ENCODE results near the gene CYBA. TPM values are rescaled to one million over a fixed set of nuclear protein-coding genes. Genes with fewer than 3 reads are reported as not detected.

CYBA gene
- total RNA-seq, 2 experiments from 2014 or later: 461 to 494 TPM

DNA sequence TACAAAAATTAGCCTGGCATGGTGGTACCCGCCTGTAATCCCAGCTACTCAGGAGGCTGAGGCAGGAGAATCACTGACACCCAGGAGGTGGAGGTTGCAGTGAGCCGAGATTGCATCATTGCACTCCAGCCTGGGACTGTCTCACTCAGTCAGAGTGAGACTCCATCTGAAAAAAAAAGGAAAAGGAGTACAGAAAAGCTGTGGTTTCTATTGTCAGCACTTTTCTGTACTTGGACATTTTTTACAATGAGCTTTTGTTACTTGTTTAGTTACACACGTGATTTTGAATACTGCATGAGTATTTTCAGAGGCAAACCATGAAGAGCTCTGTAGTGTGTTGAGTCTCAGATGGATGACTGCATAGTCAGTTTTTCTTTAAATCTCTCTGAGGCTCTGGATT is 54.4 kb downstream of the CYBA start:
- no peak overlapping the region for H3K4me3 Mint-ChIP-seq
- H3K9me3 Mint-ChIP-seq (ENCODE audit: low read depth): no peaks in the 10 kb centered on the region
- ATAC-seq (no peak), DNase-seq (no peak)
- no peaks in the 10 kb centered on the region for H3K27me3 Mint-ChIP-seq
- H3K4me1 Mint-ChIP-seq: peaks cover 17% of the 10 kb centered on the region
- H3K27ac Mint-ChIP-seq: no peak overlapping the region
- peaks cover 33% of the 10 kb centered on the region for H3K36me3 Mint-ChIP-seq
- CTCF ChIA-PET: no interaction called here

DNA sequence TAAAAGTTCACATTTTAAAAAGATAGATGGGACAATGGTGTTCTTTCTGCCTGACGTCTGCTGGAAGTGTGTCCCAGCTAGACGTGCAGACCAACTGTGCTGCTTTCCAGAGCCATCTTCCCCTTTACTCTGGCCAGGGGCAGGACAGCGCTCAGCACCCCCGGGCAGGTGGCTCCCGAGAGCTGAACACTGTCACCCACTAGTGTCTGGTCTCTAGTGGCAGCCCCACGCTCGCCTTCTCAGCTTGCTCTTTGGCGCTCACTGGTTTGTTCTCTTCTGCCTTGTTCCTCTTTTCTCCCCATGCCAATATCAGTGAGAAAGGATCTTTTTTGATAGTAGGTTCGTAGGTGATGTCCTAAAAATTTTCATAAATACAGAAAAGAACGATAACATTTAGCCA is 54.9 kb downstream of the CYBA start:
- CTCF ChIA-PET: interaction anchor here (0.7 to 1.2 kb wide), 2 partner anchors 11 to 188 kb away, joined by 3 read pairs; no protein-coding TSS in a partner anchor
- no peaks in the 10 kb centered on the region for H3K27me3 Mint-ChIP-seq
- no peak overlapping the region for H3K4me3 Mint-ChIP-seq
- no peak for ATAC-seq
- H3K27ac Mint-ChIP-seq: no peak overlapping the region
- peaks cover 18% of the 10 kb centered on the region for H3K4me1 Mint-ChIP-seq
- DNase-seq: no peak
- peaks cover 31% of the 10 kb centered on the region for H3K36me3 Mint-ChIP-seq
- H3K9me3 Mint-ChIP-seq (ENCODE audit: low read depth): no peaks in the 10 kb centered on the region

DNA sequence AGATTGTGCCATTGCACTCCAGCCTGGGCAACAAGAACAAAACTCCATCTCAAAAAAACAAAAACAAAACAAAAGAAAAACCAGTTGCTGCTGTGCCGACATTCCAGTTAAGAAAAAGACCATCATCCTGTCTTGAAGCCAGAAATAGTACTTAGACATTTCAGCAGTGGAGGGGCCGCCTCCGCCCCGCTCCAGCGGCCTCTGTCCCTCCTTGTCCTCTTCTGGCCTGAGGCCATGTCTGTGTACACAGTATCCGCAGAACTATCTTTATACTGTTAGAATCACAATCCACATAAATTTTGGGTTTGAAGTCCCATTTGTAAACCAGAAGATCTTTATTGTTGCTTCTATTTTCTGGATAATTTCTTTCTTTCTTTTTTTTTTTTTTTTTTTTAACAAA is 55.8 kb downstream of the CYBA start:
- CTCF ChIA-PET: interaction anchor here (0.7 to 1.2 kb wide), 2 partner anchors 10 to 189 kb away, joined by 3 read pairs; no protein-coding TSS in a partner anchor
- peaks cover 32% of the 10 kb centered on the region for H3K36me3 Mint-ChIP-seq
- DNase-seq (no peak), ATAC-seq (no peak)
- peaks cover 19% of the 10 kb centered on the region for H3K4me1 Mint-ChIP-seq
- H3K9me3 Mint-ChIP-seq (ENCODE audit: low read depth): no peaks in the 10 kb centered on the region
- H3K27me3 Mint-ChIP-seq: no peaks in the 10 kb centered on the region
- no peak overlapping the region for H3K4me3 Mint-ChIP-seq
- no peak overlapping the region for H3K27ac Mint-ChIP-seq

DNA sequence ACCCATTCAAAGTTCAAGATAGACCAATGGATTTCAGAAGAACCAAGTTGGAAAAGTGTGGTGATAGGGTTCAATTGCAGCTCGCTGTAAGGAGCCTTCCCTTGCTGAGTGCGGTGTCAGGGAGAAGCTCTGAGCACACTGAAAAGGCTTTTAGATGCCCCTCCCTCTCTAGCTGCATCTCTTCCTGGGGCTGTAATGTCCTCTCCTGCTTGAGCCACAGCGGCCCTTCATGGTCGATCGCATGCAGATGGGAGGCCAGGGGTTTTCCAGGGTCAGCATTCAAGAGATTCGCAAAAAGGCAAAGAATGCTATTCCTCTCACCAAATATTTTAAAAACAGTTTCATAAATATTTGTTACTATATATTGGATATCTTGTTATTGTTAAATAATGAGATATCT is 56.9 kb downstream of the CYBA start:
- H3K4me1 Mint-ChIP-seq: peaks cover 26% of the 10 kb centered on the region
- ATAC-seq: no peak
- H3K36me3 Mint-ChIP-seq: peaks cover 35% of the 10 kb centered on the region
- H3K4me3 Mint-ChIP-seq: no peak overlapping the region
- no peak for DNase-seq
- no peaks in the 10 kb centered on the region for H3K27me3 Mint-ChIP-seq
- no peak overlapping the region for H3K27ac Mint-ChIP-seq
- no peaks in the 10 kb centered on the region for H3K9me3 Mint-ChIP-seq (ENCODE audit: low read depth)
- CTCF ChIA-PET: no interaction called here

DNA sequence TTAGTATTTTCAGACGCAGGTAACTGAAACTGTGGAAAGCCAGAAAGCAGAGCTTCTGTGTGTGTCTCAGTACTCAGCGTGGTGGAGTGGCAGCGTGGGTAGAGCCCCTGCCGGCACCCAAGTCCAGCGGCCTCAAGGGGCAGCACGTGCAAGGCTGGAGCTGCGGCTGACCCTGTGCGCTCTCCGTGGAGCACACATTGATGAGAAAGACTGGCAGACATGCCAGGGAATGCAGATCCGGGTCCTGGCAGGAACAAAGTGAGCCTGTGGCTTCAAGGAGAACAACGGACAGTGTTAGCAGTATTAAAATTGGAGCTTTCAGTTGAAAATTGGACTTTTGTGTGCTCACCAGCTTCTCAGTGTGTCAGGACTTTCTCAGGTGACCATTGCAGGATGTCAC is 57.4 kb downstream of the CYBA start:
- CTCF ChIA-PET: no interaction called here
- Mint-ChIP-seq H3K36me3 (peaks cover 39% of the 10 kb centered on the region), H3K27ac (no peak overlapping the region)

More for the DNA sequence above, 57.4 kb downstream of the CYBA start:
- no peak overlapping the region for H3K4me3 Mint-ChIP-seq
- ATAC-seq (no peak), DNase-seq (no peak)
- H3K4me1 Mint-ChIP-seq: peaks cover 30% of the 10 kb centered on the region
- H3K27me3 Mint-ChIP-seq: no peaks in the 10 kb centered on the region
- H3K9me3 Mint-ChIP-seq (ENCODE audit: low read depth): no peaks in the 10 kb centered on the region

Other genes starting within 250 kb of the CYBA start
- 10 to 100 TPM; 15.1 to 21.0 TPM for gene ZFPM1, start 197.8 kb downstream of the CYBA start, total RNA-seq
- gene ZC3H18, start 80.7 kb downstream of the CYBA start, total RNA-seq: 10 to 100 TPM; 88.1 to 93.9 TPM
- gene IL17C, start 12.5 kb downstream of the CYBA start, total RNA-seq: under 1 TPM in 1 of 2 experiments, not detected in 1; 0.29 TPM
- 100 to 1,000 TPM; 112 to 134 TPM for gene MVD, start 12.0 kb upstream of the CYBA start, total RNA-seq
- 10 to 100 TPM in 1 of 2 experiments, 1 to 10 TPM in 1; 5.6 to 14.1 TPM for gene SNAI3, start 35.5 kb upstream of the CYBA start, total RNA-seq
- gene RNF166, start 55.4 kb upstream of the CYBA start, total RNA-seq: 100 to 1,000 TPM; 124 to 174 TPM
- 10 to 100 TPM; 31.1 to 40.0 TPM for gene CTU2, start 55.5 kb upstream of the CYBA start, total RNA-seq
- 100 to 1,000 TPM; 269 to 347 TPM for gene PIEZO1, start 134.2 kb upstream of the CYBA start, total RNA-seq
- 100 to 1,000 TPM; 124 to 191 TPM for gene CDT1, start 152.7 kb upstream of the CYBA start, total RNA-seq
- gene APRT, start 160.9 kb upstream of the CYBA start, total RNA-seq: 100 to 1,000 TPM; 127 to 148 TPM
- 10 to 100 TPM; 30.8 to 38.8 TPM for gene GALNS, start 205.9 kb upstream of the CYBA start, total RNA-seq
- gene TRAPPC2L, start 206.1 kb upstream of the CYBA start, total RNA-seq: 10 to 100 TPM; 49.2 to 51.3 TPM
- not detected for gene PABPN1L, start 215.6 kb upstream of the CYBA start, total RNA-seq

Measured in activated CD8-positive, alpha-beta memory T cell treated with anti-CD3 and anti-CD28 coated beads, Interleukin-2, amount 10 ng/mL, durations not matched to agents 7 days and 5 days (primary cell).